Measurements from ENCODE around the gene RRM2.
"Not testable (repeated sequence)": the region's sequence is repeated elsewhere in the genome, so short reads cannot be mapped to it uniquely, and the experiment has no call there.

- not testable (repeated sequence) for TF ChIP-seq POLR2A (IDR thresholded peaks at IDR 0.05); CTCF (IDR thresholded peaks at IDR 0.05 in 8 of 11, conservative IDR thresholded peaks at IDR 0.05 in 3 of 11)
Measured at GRCh38 chr2:10104906-10105305, 17.6 kb upstream of the RRM2 start.
